Vagina (tissue), 2 donors: ENCODE measurements around the gene INPP5B. TPM values are rescaled to one million over a fixed set of nuclear protein-coding genes. Genes with fewer than 3 reads are reported as not detected.

Experiments used
- DNase-seq, 2 donors: peaks; one replicate each; pipeline ENCODE4 v3.0.0-alpha.2; 2017; ENCODE audit errors: extremely low spot score in 2 of 2
- H3K27ac ChIP-seq: fragments of 200-600 bp; sonication (generic); one replicate; pipeline ENCODE4 v1.5.1; 2019
- H3K27me3 ChIP-seq: fragments of 200-600 bp; sonication (generic); one replicate; pipeline ENCODE4 v1.5.1; 2019
- H3K36me3 ChIP-seq, 2 donors: fragments of 200-600 bp; sonication (generic); one replicate each; pipeline ENCODE4 v1.5.1; 2017 to 2019
- H3K4me1 ChIP-seq: fragments of 200-600 bp; sonication (generic); one replicate; pipeline ENCODE4 v1.5.1; 2019
- H3K4me3 ChIP-seq, 2 donors: fragments of 200-600 bp; sonication (generic); 1 replicate in 1 of 2; 2 replicates in 1 of 2; pipeline ENCODE4 v1.5.1; 2016 to 2019
- H3K9me3 ChIP-seq: fragments of 200-600 bp; sonication (generic); one replicate; pipeline ENCODE4 v1.5.1; 2019
- CTCF ChIP-seq, 3 experiments: fragments of 450-650 bp in 2 of 3; fragments of 200-600 bp in 1 of 3; sonication (generic) in 1 of 3; IDR thresholded peaks; one replicate each; pipeline ENCODE4 v1.5.1; 2017 to 2019; ENCODE audit warnings: antibody characterized with exemption in 3 of 3, mild to moderate bottlenecking in 2 of 3, moderate library complexity in 2 of 3
- POLR2A ChIP-seq, 2 donors: fragments of 450-650 bp; IDR thresholded peaks; one replicate each; pipeline ENCODE4 v1.6.1; 2017; ENCODE audit warnings: antibody characterized with exemption in 2 of 2, mild to moderate bottlenecking in 2 of 2, moderate library complexity in 2 of 2
- POLR2AphosphoS5 ChIP-seq, 2 donors: sonication (generic); formaldehyde crosslinking; IDR thresholded peaks; one replicate each; pipeline ENCODE4 v1.9.0; 2017; ENCODE audit warnings: antibody characterized with exemption in 2 of 2, mild to moderate bottlenecking in 2 of 2, low read depth in 1 of 2; ENCODE audit not compliant: insufficient read depth in 1 of 2
- intact Hi-C: fragments of 100-400 bp; cut with DNase I; formaldehyde crosslinking; loops from one replicate; pipeline ENCODE4 v1.15.1; 2023
- total RNA-seq: library from RNA; depleted of rRNA; stranded (reverse); fragments of >200 nt; gene quantifications from one replicate; pipeline ENCODE4 v1.2.3, GENCODE V29; 2016

INPP5B gene
- total RNA-seq, 1 donor from 2014 or later = 31.2 TPM

GRCh38 chr1:37923551-37923889 is 23.3 kb downstream of the INPP5B start:
- Histone ChIP-seq H3K9me3 (no peaks in the 10 kb centered on the region), H3K27me3 (no peaks in the 10 kb centered on the region), H3K36me3 (peaks cover 0 to 5% of the 10 kb centered on the region in 2 donors), H3K4me3 (no peak overlapping the region), H3K27ac (no peak overlapping the region), H3K4me1 (peaks cover 14% of the 10 kb centered on the region)
- intact Hi-C loops = no loop called here
- no peak for DNase-seq
- no peak for TF ChIP-seq CTCF (IDR thresholded peaks at IDR 0.05)
- no peak for TF ChIP-seq POLR2AphosphoS5 (IDR thresholded peaks at IDR 0.05; ENCODE audit: insufficient read depth in 1 of 2, low read depth in 1 of 2)
- no peak for TF ChIP-seq POLR2A (IDR thresholded peaks at IDR 0.05)

DNA sequence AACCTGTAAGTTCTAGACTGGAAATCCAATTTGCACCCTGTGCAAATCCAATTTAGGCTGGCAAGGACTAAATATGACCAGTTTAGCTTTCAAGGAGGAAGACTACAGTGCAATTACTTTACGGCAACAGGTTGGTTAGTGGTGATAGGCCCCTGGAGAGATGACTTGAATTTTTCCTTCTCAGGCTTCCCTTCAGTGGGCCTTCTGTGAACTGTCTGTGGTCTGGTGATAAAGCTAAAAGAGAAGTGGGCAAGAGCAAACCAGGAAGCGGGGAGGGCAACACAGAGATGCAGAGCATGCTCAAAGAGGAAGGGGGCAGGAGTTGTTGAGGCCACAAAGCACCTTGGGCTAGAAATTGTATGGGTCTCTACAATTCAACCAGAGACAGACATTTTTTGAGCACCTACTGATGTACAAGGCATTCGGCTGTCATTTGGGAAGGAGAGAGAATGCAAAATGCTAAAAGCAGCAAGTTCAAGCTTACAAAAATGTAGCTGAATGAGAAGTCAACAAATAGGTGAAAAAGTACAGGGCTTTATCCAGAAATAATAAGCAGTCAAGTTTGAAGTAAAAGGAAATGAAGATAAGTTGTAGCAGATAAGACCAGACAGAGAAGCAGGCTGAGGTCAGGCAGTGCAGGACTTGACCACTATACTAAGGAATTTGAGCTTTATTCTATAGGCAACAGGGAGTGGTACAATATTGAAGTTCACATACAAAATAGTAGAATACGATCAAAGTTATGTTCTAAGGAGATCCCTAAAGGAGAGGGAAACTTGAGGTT is 23.9 kb downstream of the INPP5B start:
- no peak for DNase-seq
- H3K27me3 ChIP-seq = no peaks in the 10 kb centered on the region
- H3K27ac ChIP-seq = no peak overlapping the region
- peaks cover 14% of the 10 kb centered on the region for H3K4me1 ChIP-seq
- TF ChIP-seq POLR2A (IDR thresholded peaks at IDR 0.05) = no peak
- no peak for TF ChIP-seq CTCF (IDR thresholded peaks at IDR 0.05)
- no peak for TF ChIP-seq POLR2AphosphoS5 (IDR thresholded peaks at IDR 0.05; ENCODE audit: insufficient read depth in 1 of 2, low read depth in 1 of 2)
- intact Hi-C loops = no loop called here
- no peak overlapping the region for H3K4me3 ChIP-seq
- peaks cover 0 to 5% of the 10 kb centered on the region in 2 donors for H3K36me3 ChIP-seq
- no peaks in the 10 kb centered on the region for H3K9me3 ChIP-seq

DNA sequence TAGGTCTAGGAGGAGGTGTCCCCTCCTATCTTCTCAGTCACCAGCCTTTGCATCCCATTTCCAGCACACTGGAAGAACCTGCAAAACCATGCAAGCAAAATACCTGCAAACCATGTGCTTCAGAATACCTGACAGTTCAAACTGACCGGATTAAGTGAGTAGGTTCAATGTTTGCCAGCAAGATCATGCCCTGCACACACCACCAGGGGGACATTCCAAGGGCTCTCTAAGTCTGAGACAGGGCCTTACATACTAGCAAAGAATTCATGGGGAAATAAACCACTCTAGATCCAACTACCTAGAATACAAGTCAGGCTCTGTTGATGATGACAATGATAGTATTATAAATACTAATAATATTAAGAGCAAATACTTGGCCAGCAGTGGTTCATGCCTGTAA is 27.6 kb downstream of the INPP5B start:
- no peak for TF ChIP-seq POLR2AphosphoS5 (IDR thresholded peaks at IDR 0.05; ENCODE audit: insufficient read depth in 1 of 2, low read depth in 1 of 2)
- TF ChIP-seq POLR2A (IDR thresholded peaks at IDR 0.05) = no peak
- TF ChIP-seq CTCF (IDR thresholded peaks at IDR 0.05) = no peak
- Histone ChIP-seq H3K9me3 (no peaks in the 10 kb centered on the region), H3K4me3 (no peak overlapping the region), H3K27ac (no peak overlapping the region), H3K27me3 (no peaks in the 10 kb centered on the region), H3K36me3 (peaks cover 0 to 5% of the 10 kb centered on the region in 2 donors), H3K4me1 (no peaks in the 10 kb centered on the region)
- intact Hi-C loops = no loop called here
- no peak for DNase-seq

DNA sequence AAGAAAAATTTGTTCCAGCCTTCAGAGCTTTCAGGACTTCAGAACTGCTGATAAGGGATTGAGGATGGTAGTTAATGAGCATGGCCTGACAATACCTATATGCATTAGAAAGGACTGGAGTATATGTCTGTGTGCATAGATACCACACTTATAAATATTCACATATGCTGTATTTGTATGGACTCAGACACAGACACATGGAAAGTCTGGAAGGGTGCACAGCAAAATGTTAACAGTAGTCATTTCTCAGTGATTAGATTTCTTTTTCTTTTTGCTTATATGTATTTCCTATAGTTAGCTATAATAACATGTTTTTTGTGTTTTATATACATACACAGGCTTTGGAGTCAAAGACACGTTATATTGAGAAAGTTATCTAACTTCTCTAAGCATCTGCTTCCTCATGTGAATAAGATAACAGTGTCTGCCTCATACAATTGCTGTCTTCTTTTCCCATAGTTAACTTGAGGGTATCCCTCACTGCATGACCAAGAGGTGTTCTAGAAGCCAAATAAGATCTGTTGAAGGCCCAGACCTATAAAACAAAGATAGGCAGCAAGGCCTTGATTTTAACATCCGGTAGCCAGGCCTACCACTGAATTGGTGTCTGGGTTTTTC is 31.3 kb downstream of the INPP5B start:
- no peak overlapping the region for H3K27ac ChIP-seq
- H3K9me3 ChIP-seq = no peaks in the 10 kb centered on the region
- H3K4me3 ChIP-seq = no peak overlapping the region
- intact Hi-C loops = no loop called here
- H3K27me3 ChIP-seq = no peaks in the 10 kb centered on the region
- no peaks in the 10 kb centered on the region for H3K36me3 ChIP-seq
- DNase-seq = no peak
- TF ChIP-seq POLR2A (IDR thresholded peaks at IDR 0.05) = no peak
- no peak for TF ChIP-seq CTCF (IDR thresholded peaks at IDR 0.05)
- TF ChIP-seq POLR2AphosphoS5 (IDR thresholded peaks at IDR 0.05; ENCODE audit: insufficient read depth in 1 of 2, low read depth in 1 of 2) = no peak
- no peaks in the 10 kb centered on the region for H3K4me1 ChIP-seq
